HL-60 (cell line): ENCODE results near the gene ACE2.

Experiments
- CTCF ChIP-seq: IDR thresholded peaks from one replicate; pipeline ENCODE4 v1.5.1; 2011; ENCODE audit warnings: low read length, control low read depth, inconsistent platforms; ENCODE audit not compliant: insufficient read depth
- TF ChIP-seq, protein P1 (sequence below): IDR thresholded peaks from 2 replicates; pipeline ENCODE4 v1.6.1; 2012; ENCODE audit warnings: low read depth; ENCODE audit not compliant: insufficient replicate concordance

- no peak for TF ChIP-seq CTCF
- TF ChIP-seq, protein P1, sequence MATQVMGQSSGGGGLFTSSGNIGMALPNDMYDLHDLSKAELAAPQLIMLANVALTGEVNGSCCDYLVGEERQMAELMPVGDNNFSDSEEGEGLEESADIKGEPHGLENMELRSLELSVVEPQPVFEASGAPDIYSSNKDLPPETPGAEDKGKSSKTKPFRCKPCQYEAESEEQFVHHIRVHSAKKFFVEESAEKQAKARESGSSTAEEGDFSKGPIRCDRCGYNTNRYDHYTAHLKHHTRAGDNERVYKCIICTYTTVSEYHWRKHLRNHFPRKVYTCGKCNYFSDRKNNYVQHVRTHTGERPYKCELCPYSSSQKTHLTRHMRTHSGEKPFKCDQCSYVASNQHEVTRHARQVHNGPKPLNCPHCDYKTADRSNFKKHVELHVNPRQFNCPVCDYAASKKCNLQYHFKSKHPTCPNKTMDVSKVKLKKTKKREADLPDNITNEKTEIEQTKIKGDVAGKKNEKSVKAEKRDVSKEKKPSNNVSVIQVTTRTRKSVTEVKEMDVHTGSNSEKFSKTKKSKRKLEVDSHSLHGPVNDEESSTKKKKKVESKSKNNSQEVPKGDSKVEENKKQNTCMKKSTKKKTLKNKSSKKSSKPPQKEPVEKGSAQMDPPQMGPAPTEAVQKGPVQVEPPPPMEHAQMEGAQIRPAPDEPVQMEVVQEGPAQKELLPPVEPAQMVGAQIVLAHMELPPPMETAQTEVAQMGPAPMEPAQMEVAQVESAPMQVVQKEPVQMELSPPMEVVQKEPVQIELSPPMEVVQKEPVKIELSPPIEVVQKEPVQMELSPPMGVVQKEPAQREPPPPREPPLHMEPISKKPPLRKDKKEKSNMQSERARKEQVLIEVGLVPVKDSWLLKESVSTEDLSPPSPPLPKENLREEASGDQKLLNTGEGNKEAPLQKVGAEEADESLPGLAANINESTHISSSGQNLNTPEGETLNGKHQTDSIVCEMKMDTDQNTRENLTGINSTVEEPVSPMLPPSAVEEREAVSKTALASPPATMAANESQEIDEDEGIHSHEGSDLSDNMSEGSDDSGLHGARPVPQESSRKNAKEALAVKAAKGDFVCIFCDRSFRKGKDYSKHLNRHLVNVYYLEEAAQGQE = no peak
Measured at GRCh38 chrX:15511563-15511962, 89.2 kb downstream of the ACE2 start.
